Right lobe of liver (tissue), 6 donors: ENCODE data around the gene LRFN2. TPM values are rescaled to one million over a fixed set of nuclear protein-coding genes. Genes with fewer than 3 reads are reported as not detected.

Experiments
- ATAC-seq, 4 donors: fragments of 200-7000 bp; cut with Tn5 transposase; one replicate each; pipeline ENCODE4 v1.9.1; 2020; ENCODE audit warnings: mild to moderate bottlenecking in 4 of 4, moderate library complexity in 4 of 4
- DNase-seq, 3 donors: peaks; one replicate each; pipeline ENCODE4 v3.0.0-alpha.2; 2020
- H3K27ac ChIP-seq, 3 donors: fragments of 200-600 bp; one replicate each; pipeline ENCODE4 v1.8.0; 2022
- H3K27me3 ChIP-seq, 2 donors: fragments of 200-600 bp; one replicate each; pipeline ENCODE4 v1.8.0; 2022
- H3K36me3 ChIP-seq, 4 donors: fragments of 200-600 bp; sonication (generic) in 1 of 4; one replicate each; pipeline versions ENCODE4 v1.5.1 to v1.8.0; 2017 to 2022; ENCODE audit warnings: control low read depth in 1 of 4
- H3K4me1 ChIP-seq, 4 donors: fragments of 200-600 bp; sonication (generic) in 1 of 4; one replicate each; pipeline versions ENCODE4 v1.5.1 to v1.8.0; 2017 to 2022; ENCODE audit warnings: control low read depth in 1 of 4
- H3K4me3 ChIP-seq, 3 donors: fragments of 200-600 bp; one replicate each; pipeline ENCODE4 v1.8.0; 2022
- H3K9me3 ChIP-seq, 4 donors: fragments of 200-600 bp; sonication (generic) in 1 of 4; one replicate each; pipeline versions ENCODE4 v1.5.1 to v1.8.0; 2017 to 2022; ENCODE audit warnings: control low read depth in 1 of 4
- CTCF ChIP-seq, 4 donors: fragments of 200-600 bp in 3 of 4; fragments of 450-650 bp in 1 of 4; IDR thresholded peaks; one replicate each; pipeline versions ENCODE4 v1.5.1 to v1.8.0; 2016 to 2022; ENCODE audit warnings: antibody characterized with exemption in 4 of 4, mild to moderate bottlenecking in 2 of 4
- POLR2A ChIP-seq: fragments of 450-650 bp; IDR thresholded peaks from one replicate; pipeline ENCODE4 v1.6.1; 2017; ENCODE audit warnings: antibody characterized with exemption, mild to moderate bottlenecking
- WGBS: methylation state at CpG from one replicate; pipeline ENCODE4 v1.1.6; 2018; ENCODE audit warnings: low coverage, low lambda C conversion rate; ENCODE audit not compliant: insufficient coverage; ENCODE audit errors: missing lambda C conversion rate; 5-methylcytosine and 5-hydroxymethylcytosine counted together
- intact Hi-C, 2 donors: fragments of 100-400 bp; cut with DNase I; formaldehyde crosslinking; loops; one replicate each; pipeline versions ENCODE4 v1.11.2 to v1.14.1; 2022
- total RNA-seq, 6 experiments: library from RNA; depleted of rRNA in 2 of 6; stranded (reverse); fragments of >200 nt in 2 of 6; fragmentation: NEBNext Ultra II Directional in 3 of 6; extraction: Animal tissue kit (Norgen Biotek cat#: 25700) in 3 of 6; gene quantifications; one replicate each; pipeline versions ENCODE4 v1.1.0 to v1.2.4, GENCODE V29; 2016 to 2023
- donor health status: DM: no; HTN: yes; CAD: no.
- donor health status: DM: no; HTN: no; CAD: no.
- donor health status: DM: no; HTN: no; CAD: no.
- donor health status: DM: no; HTN: yes; CAD: no.
- donor health status: DM: no; HTN: yes; CAD: no.

LRFN2 gene
- total RNA-seq, 6 experiments from 2014 or later = 0.19 TPM; not detected in 5

- Histone ChIP-seq H3K27me3 (no peaks in the 10 kb centered on the region), H3K36me3 (no peaks in the 10 kb centered on the region), H3K27ac (no peak overlapping the region), H3K9me3 (no peaks in the 10 kb centered on the region), H3K4me1 (peaks cover 0 to 15% (median 7%) of the 10 kb centered on the region in 4 donors), H3K4me3 (no peak overlapping the region)
- no peak for TF ChIP-seq POLR2A
- TF ChIP-seq CTCF (IDR thresholded peaks at IDR 0.05) = no peak
- WGBS = 87% methylated on average over 4 of the region's 4 CpGs
- intact Hi-C loops = no loop called here
- DNase-seq (no peak), ATAC-seq (no peak)
Observed at GRCh38 chr6:40390144-40390800, 196.9 kb downstream of the LRFN2 start.

GRCh38 chr6:40389254-40389653 lies 197.9 kb downstream of the LRFN2 start:
- Histone ChIP-seq H3K36me3 (no peaks in the 10 kb centered on the region), H3K27me3 (no peaks in the 10 kb centered on the region), H3K27ac (no peak overlapping the region), H3K9me3 (no peaks in the 10 kb centered on the region), H3K4me1 (peaks cover 0 to 15% (median 7%) of the 10 kb centered on the region in 4 donors), H3K4me3 (no peak overlapping the region)
- intact Hi-C loops = no loop called here
- TF ChIP-seq CTCF (IDR thresholded peaks at IDR 0.05) (no peak), POLR2A (no peak)
- 79% methylated on average over 4 of the region's 4 CpGs for WGBS
- DNase-seq = no peak
- ATAC-seq = no peak

- ATAC-seq = peak in 2 of 4 donors; percentile 6 to 10
Observed at GRCh38 chr6:40387871-40388264, 199.3 kb downstream of the LRFN2 start.

GRCh38 chr6:40387127-40387870 lies 199.9 kb downstream of the LRFN2 start:
- no peak overlapping the region for H3K4me3 ChIP-seq
- intact Hi-C loops = no loop called here
- peaks cover 0 to 15% (median 7%) of the 10 kb centered on the region in 4 donors for H3K4me1 ChIP-seq
- H3K9me3 ChIP-seq = no peaks in the 10 kb centered on the region
- H3K27me3 ChIP-seq = no peaks in the 10 kb centered on the region
- H3K36me3 ChIP-seq = no peaks in the 10 kb centered on the region
- DNase-seq = no peak
- TF ChIP-seq POLR2A (no peak), CTCF (IDR thresholded peaks at IDR 0.05) (no peak)
- ATAC-seq = peak; percentile 48 to 84 (median 68)
- WGBS = 28% methylated on average over 4 of the region's 4 CpGs
- H3K27ac ChIP-seq = no peak overlapping the region

More at GRCh38 chr6:40387871-40388264, 199.3 kb downstream of the LRFN2 start:
- no peaks in the 10 kb centered on the region for H3K36me3 ChIP-seq
- no peaks in the 10 kb centered on the region for H3K27me3 ChIP-seq
- DNase-seq = no peak
- TF ChIP-seq CTCF (IDR thresholded peaks at IDR 0.05) (no peak), POLR2A (no peak)
- H3K4me1 ChIP-seq = peaks cover 0 to 15% (median 7%) of the 10 kb centered on the region in 4 donors
- 88% methylated on average over 4 of the region's 5 CpGs for WGBS
- intact Hi-C loops = no loop called here
- no peaks in the 10 kb centered on the region for H3K9me3 ChIP-seq
- no peak overlapping the region for H3K27ac ChIP-seq
- H3K4me3 ChIP-seq = no peak overlapping the region
